IMR-90 (cell line): ENCODE data around the gene RHOU. TPM values are rescaled to one million over a fixed set of nuclear protein-coding genes. Genes with fewer than 3 reads are reported as not detected.

Experiments
- ATAC-seq: fragments of 200-7000 bp; cut with Tn5 transposase; 2 replicates; pipeline ENCODE4 v1.9.1; 2020; ENCODE audit warnings: low read depth, mild to moderate bottlenecking, moderate library complexity
- BruUV-seq: library from RNA; stranded (reverse); fragments of 400-500 nt; replicated peaks from 2 replicates; lab custom pipeline; 2021; lab: Mats Ljungman, UMichigan
- CTCF ChIA-PET: fragments of 300-600 bp; formaldehyde crosslinking; extraction: SDS; loops from one replicate; lab custom pipeline; 2021; ENCODE audit warnings: antibody characterized with exemption; lab: Yijun Ruan, JAX
- POLR2A ChIA-PET: fragments of 300-600 bp; sonication (Branson Sonifier 250); formaldehyde crosslinking; loops from one replicate; lab custom pipeline; 2022; ENCODE audit warnings: antibody characterized with exemption; ENCODE audit not compliant: unreplicated experiment; lab: Charles Lee
- DNase-seq: peaks from one replicate; pipeline ENCODE4 v3.0.0; 2013
- H2AFZ ChIP-seq: replicated peaks from 2 replicates; pipeline ENCODE3; 2013; ENCODE audit warnings: low read length, mild to moderate bottlenecking; ENCODE audit not compliant: poor library complexity
- H2AK5ac ChIP-seq: 2 replicates; pipeline ENCODE4 v1.6.1; 2013; ENCODE audit warnings: low read depth, low read length, inconsistent platforms
- H2AK9ac ChIP-seq: replicated peaks from 2 replicates; pipeline ENCODE3; 2013; ENCODE audit warnings: mild to moderate bottlenecking, low read depth, low read length, moderate library complexity; ENCODE audit not compliant: poor library complexity
- H2BK120ac ChIP-seq: 2 replicates; pipeline ENCODE4 v1.6.1; 2013; ENCODE audit warnings: low read depth, low read length, inconsistent platforms
- H2BK15ac ChIP-seq: 3 replicates; pipeline ENCODE4 v1.6.1; 2013; ENCODE audit warnings: low read depth, low read length, inconsistent platforms
- H2BK20ac ChIP-seq: 2 replicates; pipeline ENCODE4 v1.6.1; 2013; ENCODE audit warnings: low read depth, mild to moderate bottlenecking, inconsistent platforms, low read length, moderate library complexity
- H2BK5ac ChIP-seq: 2 replicates; pipeline ENCODE4 v1.6.1; 2013; ENCODE audit warnings: mild to moderate bottlenecking, low read depth, low read length, inconsistent platforms; ENCODE audit not compliant: poor library complexity, severe bottlenecking
- H3K14ac ChIP-seq: replicated peaks from 2 replicates; pipeline ENCODE4 v1.6.1; 2013; ENCODE audit warnings: low read depth, low read length, inconsistent platforms
- H3K18ac ChIP-seq: 2 replicates; pipeline ENCODE4 v1.6.1; 2013; ENCODE audit warnings: low read depth, low read length, control low read depth
- H3K23ac ChIP-seq: 2 replicates; pipeline ENCODE4 v1.6.1; 2013; ENCODE audit warnings: low read depth, low read length, inconsistent platforms
- H3K27ac ChIP-seq: 2 replicates; pipeline ENCODE4 v1.5.1; 2013; ENCODE audit warnings: mild to moderate bottlenecking, control low read depth, low read length; ENCODE audit not compliant: insufficient read depth
- H3K27me3 ChIP-seq: 2 replicates; pipeline ENCODE4 v1.6.1; 2013; ENCODE audit warnings: low read length; ENCODE audit not compliant: control insufficient read depth, insufficient read depth
- H3K36me3 ChIP-seq: 2 replicates; pipeline ENCODE4 v1.6.1; 2013; ENCODE audit warnings: low read length, mixed read lengths; ENCODE audit not compliant: control insufficient read depth, insufficient read depth
- H3K4ac ChIP-seq: 2 replicates; pipeline ENCODE4 v1.6.1; 2013; ENCODE audit warnings: low read depth, low read length, inconsistent platforms
- H3K4me1 ChIP-seq: 2 replicates; pipeline ENCODE4 v1.6.1; 2013; ENCODE audit warnings: low read length, mixed read lengths; ENCODE audit not compliant: control insufficient read depth, insufficient read depth
- H3K4me2 ChIP-seq: 2 replicates; pipeline ENCODE4 v1.6.1; 2013; ENCODE audit warnings: low read depth, mild to moderate bottlenecking, control low read depth, low read length, moderate library complexity
- H3K4me3 ChIP-seq: 2 replicates; pipeline ENCODE4 v1.5.1; 2013; ENCODE audit warnings: low read depth, mild to moderate bottlenecking, control low read depth, low read length, moderate library complexity; ENCODE audit not compliant: insufficient read depth
- H3K56ac ChIP-seq: 2 replicates; pipeline ENCODE4 v1.6.1; 2013; ENCODE audit warnings: low read length, inconsistent platforms; ENCODE audit not compliant: insufficient read depth; ENCODE audit errors: extremely low read depth
- H3K79me1 ChIP-seq, 2 experiments: 2 replicates each; pipeline ENCODE4 v1.6.1; 2013; ENCODE audit warnings: low read length in 2 of 2, inconsistent platforms in 1 of 2, low read depth in 1 of 2
- H3K9ac ChIP-seq: 2 replicates; pipeline ENCODE4 v1.6.1; 2013; ENCODE audit warnings: low read depth, low read length, control low read depth
- H3K9me1 ChIP-seq: 2 replicates; pipeline ENCODE4 v1.6.1; 2013; ENCODE audit warnings: low read length, inconsistent platforms; ENCODE audit not compliant: insufficient read depth
- H3K9me3 ChIP-seq: 2 replicates; pipeline ENCODE4 v1.6.1; 2013; ENCODE audit warnings: low read length; ENCODE audit not compliant: control insufficient read depth, insufficient read depth
- H4K20me1 ChIP-seq: 2 replicates; pipeline ENCODE4 v1.6.1; 2013; ENCODE audit warnings: low read length, inconsistent platforms; ENCODE audit not compliant: insufficient read depth
- H4K5ac ChIP-seq: 2 replicates; pipeline ENCODE4 v1.6.1; 2013; ENCODE audit warnings: mild to moderate bottlenecking, low read depth, low read length, control low read depth
- H4K8ac ChIP-seq, 2 experiments: 2 replicates each; pipeline ENCODE4 v1.6.1; 2013; ENCODE audit warnings: low read depth in 2 of 2, low read length in 2 of 2, control low read depth in 1 of 2, inconsistent platforms in 1 of 2
- H4K91ac ChIP-seq: 2 replicates; pipeline ENCODE4 v1.6.1; 2013; ENCODE audit warnings: low read depth, low read length, inconsistent platforms; ENCODE audit not compliant: insufficient read depth
- BHLHE40 ChIP-seq: fragments of 150-350 bp; IDR thresholded peaks from 2 replicates; pipeline ENCODE4 v1.6.1; 2016; ENCODE audit warnings: mild to moderate bottlenecking, low read depth, low read length
- CEBPB ChIP-seq: IDR thresholded peaks from 2 replicates; pipeline ENCODE4 v1.6.1; 2012; ENCODE audit warnings: low read depth, low read length, improper control_type of control experiment
- CHD1 ChIP-seq: IDR thresholded peaks from 2 replicates; pipeline ENCODE4 v1.6.1; 2012; ENCODE audit warnings: low read depth, low read length, improper control_type of control experiment
- FOS ChIP-seq: fragments of 150-350 bp; IDR thresholded peaks from 2 replicates; pipeline ENCODE4 v1.6.1; 2016; ENCODE audit warnings: low read depth, low read length
- MAFK ChIP-seq: IDR thresholded peaks from 2 replicates; pipeline ENCODE4 v1.6.1; 2012; ENCODE audit warnings: low read depth, low read length, improper control_type of control experiment
- MAZ ChIP-seq: IDR thresholded peaks from 2 replicates; pipeline ENCODE4 v1.6.1; 2012; ENCODE audit warnings: low read depth, mild to moderate bottlenecking, low read length, improper control_type of control experiment, moderate library complexity, borderline replicate concordance
- MXI1 ChIP-seq: IDR thresholded peaks from 2 replicates; pipeline ENCODE4 v1.6.1; 2012; ENCODE audit warnings: low read depth, mild to moderate bottlenecking, low read length, moderate library complexity, borderline replicate concordance
- NFE2L2 ChIP-seq: fragments of 150-350 bp; IDR thresholded peaks from 2 replicates; pipeline ENCODE4 v1.6.1; 2016; ENCODE audit warnings: low read depth, mild to moderate bottlenecking, low read length
- POLR2A ChIP-seq: IDR thresholded peaks from 2 replicates; pipeline ENCODE4 v1.6.1; 2012; ENCODE audit warnings: mild to moderate bottlenecking, low read depth, low read length
- RAD21 ChIP-seq: IDR thresholded peaks from 2 replicates; pipeline ENCODE4 v1.6.1; 2012; ENCODE audit warnings: low read length, improper control_type of control experiment
- RCOR1 ChIP-seq: IDR thresholded peaks from 2 replicates; pipeline ENCODE4 v1.6.1; 2012; ENCODE audit warnings: mild to moderate bottlenecking, low read length, improper control_type of control experiment; ENCODE audit not compliant: insufficient replicate concordance
- RFX5 ChIP-seq: IDR thresholded peaks from 2 replicates; pipeline ENCODE4 v1.8.0; 2012; ENCODE audit warnings: low read depth, mild to moderate bottlenecking, low read length, moderate library complexity
- SMC3 ChIP-seq: fragments of 150-350 bp; IDR thresholded peaks from 2 replicates; pipeline ENCODE4 v1.6.1; 2016; ENCODE audit warnings: low read depth, mild to moderate bottlenecking, antibody characterized with exemption, low read length, moderate library complexity
- WGBS, 2 experiments: methylation state at CpG; one replicate each; pipeline versions ENCODE4 v1.1.5 to v1.1.7; 2013; ENCODE audit warnings: missing lambda C conversion rate in 2 of 2; ENCODE audit not compliant: insufficient read length in 1 of 2; ENCODE audit errors: extremely low coverage in 2 of 2; 5-methylcytosine and 5-hydroxymethylcytosine counted together
- dilution Hi-C: fragments of 300-500 bp; cut with HindIII; formaldehyde crosslinking; loops from one replicate; pipeline ENCODE4 v1.14.3; 2018; ENCODE audit warnings: low sequenced_read_pairs; ENCODE audit not compliant: unreplicated experiment
- in situ Hi-C: fragments of 300-500 bp; cut with MboI; formaldehyde crosslinking; loops from 3 replicates; pipeline ENCODE4 v1.14.3; 2019; ENCODE audit warnings: low sequenced_read_pairs, inconsistent platforms, mixed read lengths
- intact Hi-C: fragments of 100-400 bp; cut with micrococcal nuclease; formaldehyde crosslinking; loops from 2 replicates; pipeline ENCODE4 v1.10.0; 2022
- polyA plus RNA-seq, 3 experiments: library from polyadenylated mRNA; depleted of rRNA; stranded (reverse); fragments of >200 nt; gene quantifications; 2 replicates each; pipeline ENCODE4 v1.2.3, GENCODE V29; 2012; ENCODE audit warnings: low replicate concordance in 1 of 3
- total RNA-seq: library from RNA; depleted of rRNA; stranded (reverse); fragments of >200 nt; gene quantifications from 2 replicates; pipeline ENCODE4 v1.2.3, GENCODE V29; 2012
- TF ChIP-seq, protein P1 (sequence below): conservative IDR thresholded peaks from 2 replicates; pipeline ENCODE4 v1.5.1; 2012; ENCODE audit warnings: mild to moderate bottlenecking, low read depth, low read length, improper control_type of control experiment
- TF ChIP-seq, protein P2 (sequence below): fragments of 150-350 bp; IDR thresholded peaks from 2 replicates; pipeline ENCODE4 v1.6.1; 2016; ENCODE audit warnings: low read depth, mild to moderate bottlenecking, low read length, moderate library complexity, borderline replicate concordance
- TF ChIP-seq, protein P3 (sequence below): fragments of 150-350 bp; IDR thresholded peaks from 2 replicates; pipeline ENCODE4 v1.6.1; 2017; ENCODE audit warnings: mild to moderate bottlenecking, antibody characterized with exemption, low read length, low read depth

The RHOU gene
- total and polyA plus RNA-seq, 2 of the 4 experiments (the other 2 are of a cell fraction) = 0.44 to 0.72 TPM

DNA sequence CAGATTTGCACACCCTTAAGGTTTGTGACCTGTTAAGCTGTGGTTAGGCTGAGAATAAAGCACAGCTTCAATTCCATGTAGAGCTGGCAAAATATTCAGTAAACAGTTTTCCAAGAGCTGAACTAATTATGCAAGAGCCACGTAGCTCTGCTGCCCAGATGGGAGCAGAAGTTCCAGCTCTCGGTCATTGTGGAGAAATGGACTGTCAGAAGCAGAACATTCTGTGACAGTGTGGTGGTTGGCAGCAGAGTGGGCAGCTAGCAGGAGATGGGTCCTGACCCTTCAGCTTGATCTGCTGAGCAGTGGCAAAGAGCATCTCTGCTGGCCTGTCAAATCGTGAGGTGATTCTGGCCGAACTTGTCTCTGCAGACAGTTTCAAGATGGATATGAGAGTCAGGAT is 23.2 kb downstream of the RHOU start:
- no TSS peak for BruUV-seq
- no peak overlapping the region for H3K4me3 ChIP-seq
- intact Hi-C loops = no loop called here
- no peak overlapping the region for H2AK5ac ChIP-seq
- no peak overlapping the region for H3K56ac ChIP-seq
- no peaks in the 10 kb centered on the region for H3K79me1 ChIP-seq
- no peak overlapping the region for H4K5ac ChIP-seq
- H3K4me1 ChIP-seq = no peaks in the 10 kb centered on the region
- H3K9me3 ChIP-seq = no peaks in the 10 kb centered on the region; the same call in 1 of the 2 replicates
- H3K23ac ChIP-seq = no peak overlapping the region
- H2BK20ac ChIP-seq = no peak overlapping the region
- dilution Hi-C loops = no loop called here
- H3K9ac ChIP-seq = no peak overlapping the region
- H3K36me3 ChIP-seq = no peaks in the 10 kb centered on the region
- no peak overlapping the region for H3K4me2 ChIP-seq
- no peaks in the 10 kb centered on the region for H3K9me1 ChIP-seq
- ATAC-seq (no peak), DNase-seq (no peak)
- POLR2A ChIA-PET = no interaction called here
- no peak overlapping the region for H2BK120ac ChIP-seq
- WGBS, 2 experiments = 64% methylated on average over 2 of the region's 4 CpGs; no CpG with 5 or more reads in 1 of the 2 experiments
- no peak overlapping the region for H2AK9ac ChIP-seq
- H3K27me3 ChIP-seq = peaks cover 47% of the 10 kb centered on the region
- no peaks in the 10 kb centered on the region for H4K20me1 ChIP-seq
- H4K91ac ChIP-seq = no peak overlapping the region
- H2BK5ac ChIP-seq = no peak overlapping the region
- CTCF ChIA-PET = no interaction called here
- in situ Hi-C loops = no loop called here
- no peak overlapping the region for H3K14ac ChIP-seq
- no peak overlapping the region for H2BK15ac ChIP-seq
- no peak overlapping the region for H3K18ac ChIP-seq
- H3K4ac ChIP-seq = no peak overlapping the region
- TF ChIP-seq SMC3 (no peak), RAD21 (no peak), RFX5 (no peak), CHD1 (no peak), CEBPB (no peak), POLR2A (no peak), MXI1 (no peak), NFE2L2 (no peak), RCOR1 (no peak), BHLHE40 (no peak), MAFK (no peak), MAZ (no peak), FOS (no peak)
- TF ChIP-seq, protein P1, sequence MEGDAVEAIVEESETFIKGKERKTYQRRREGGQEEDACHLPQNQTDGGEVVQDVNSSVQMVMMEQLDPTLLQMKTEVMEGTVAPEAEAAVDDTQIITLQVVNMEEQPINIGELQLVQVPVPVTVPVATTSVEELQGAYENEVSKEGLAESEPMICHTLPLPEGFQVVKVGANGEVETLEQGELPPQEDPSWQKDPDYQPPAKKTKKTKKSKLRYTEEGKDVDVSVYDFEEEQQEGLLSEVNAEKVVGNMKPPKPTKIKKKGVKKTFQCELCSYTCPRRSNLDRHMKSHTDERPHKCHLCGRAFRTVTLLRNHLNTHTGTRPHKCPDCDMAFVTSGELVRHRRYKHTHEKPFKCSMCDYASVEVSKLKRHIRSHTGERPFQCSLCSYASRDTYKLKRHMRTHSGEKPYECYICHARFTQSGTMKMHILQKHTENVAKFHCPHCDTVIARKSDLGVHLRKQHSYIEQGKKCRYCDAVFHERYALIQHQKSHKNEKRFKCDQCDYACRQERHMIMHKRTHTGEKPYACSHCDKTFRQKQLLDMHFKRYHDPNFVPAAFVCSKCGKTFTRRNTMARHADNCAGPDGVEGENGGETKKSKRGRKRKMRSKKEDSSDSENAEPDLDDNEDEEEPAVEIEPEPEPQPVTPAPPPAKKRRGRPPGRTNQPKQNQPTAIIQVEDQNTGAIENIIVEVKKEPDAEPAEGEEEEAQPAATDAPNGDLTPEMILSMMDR = no peak
- TF ChIP-seq, protein P2, sequence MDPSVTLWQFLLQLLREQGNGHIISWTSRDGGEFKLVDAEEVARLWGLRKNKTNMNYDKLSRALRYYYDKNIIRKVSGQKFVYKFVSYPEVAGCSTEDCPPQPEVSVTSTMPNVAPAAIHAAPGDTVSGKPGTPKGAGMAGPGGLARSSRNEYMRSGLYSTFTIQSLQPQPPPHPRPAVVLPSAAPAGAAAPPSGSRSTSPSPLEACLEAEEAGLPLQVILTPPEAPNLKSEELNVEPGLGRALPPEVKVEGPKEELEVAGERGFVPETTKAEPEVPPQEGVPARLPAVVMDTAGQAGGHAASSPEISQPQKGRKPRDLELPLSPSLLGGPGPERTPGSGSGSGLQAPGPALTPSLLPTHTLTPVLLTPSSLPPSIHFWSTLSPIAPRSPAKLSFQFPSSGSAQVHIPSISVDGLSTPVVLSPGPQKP = no peak
- TF ChIP-seq, protein P3, sequence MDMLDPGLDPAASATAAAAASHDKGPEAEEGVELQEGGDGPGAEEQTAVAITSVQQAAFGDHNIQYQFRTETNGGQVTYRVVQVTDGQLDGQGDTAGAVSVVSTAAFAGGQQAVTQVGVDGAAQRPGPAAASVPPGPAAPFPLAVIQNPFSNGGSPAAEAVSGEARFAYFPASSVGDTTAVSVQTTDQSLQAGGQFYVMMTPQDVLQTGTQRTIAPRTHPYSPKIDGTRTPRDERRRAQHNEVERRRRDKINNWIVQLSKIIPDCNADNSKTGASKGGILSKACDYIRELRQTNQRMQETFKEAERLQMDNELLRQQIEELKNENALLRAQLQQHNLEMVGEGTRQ = no peak
- no peak overlapping the region for H3K27ac ChIP-seq
- no peak overlapping the region for H4K8ac ChIP-seq
- no peak overlapping the region for H2AFZ ChIP-seq
